GM13976 (cell line): ENCODE data around the gene YDJC.

Experiments used
- DNase-seq: peaks from one replicate; pipeline ENCODE4 v3.0.0; 2012; ENCODE audit warnings: low spot score
- in situ Hi-C: fragments of 300-500 bp; cut with MboI; formaldehyde crosslinking; loops from one replicate; pipeline ENCODE4 v1.12.0; 2022; ENCODE audit warnings: low sequenced_read_pairs, mixed read lengths, inconsistent platforms; ENCODE audit not compliant: unreplicated experiment
- TF ChIP-seq, protein P1 (sequence below): IDR thresholded peaks from 2 replicates; pipeline ENCODE4 v1.5.1; 2012; ENCODE audit warnings: borderline replicate concordance, mild to moderate bottlenecking; ENCODE audit not compliant: insufficient read depth; ENCODE audit errors: extremely low read depth, missing control alignments, control extremely low read depth

YDJC gene

DNA sequence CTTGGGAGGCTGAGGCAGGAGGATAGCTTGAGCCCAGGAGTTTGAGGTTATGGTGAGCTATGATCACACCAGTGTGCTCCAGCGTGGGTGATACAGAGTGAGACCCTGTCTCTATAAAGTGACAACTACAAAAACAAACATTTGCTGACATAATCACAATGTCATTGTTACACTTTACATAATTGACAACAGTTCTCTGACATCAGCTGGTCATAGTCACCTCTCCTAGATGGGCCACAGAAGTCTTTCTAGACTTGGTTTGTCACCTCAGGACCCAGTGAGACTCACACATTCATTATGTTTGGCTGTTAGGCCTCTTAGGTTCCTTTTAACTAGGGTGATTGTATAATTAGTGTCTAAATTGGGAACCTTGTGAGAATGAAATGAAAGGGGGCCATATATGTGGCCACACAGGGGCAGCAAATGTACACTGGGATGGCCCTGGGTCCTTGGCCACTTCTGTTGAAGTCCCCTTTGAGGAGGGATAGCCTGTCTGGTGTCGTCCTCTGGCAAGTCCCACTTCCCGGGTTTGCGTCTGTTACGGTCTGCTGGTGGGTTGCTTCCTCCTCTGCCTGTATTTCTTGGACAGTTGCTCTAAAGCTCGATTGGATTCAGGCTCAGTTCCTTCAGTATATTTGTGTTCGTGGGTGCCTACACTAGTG is 30.2 kb upstream of the YDJC start:
- in situ Hi-C loops: no loop called here
- TF ChIP-seq, protein P1, sequence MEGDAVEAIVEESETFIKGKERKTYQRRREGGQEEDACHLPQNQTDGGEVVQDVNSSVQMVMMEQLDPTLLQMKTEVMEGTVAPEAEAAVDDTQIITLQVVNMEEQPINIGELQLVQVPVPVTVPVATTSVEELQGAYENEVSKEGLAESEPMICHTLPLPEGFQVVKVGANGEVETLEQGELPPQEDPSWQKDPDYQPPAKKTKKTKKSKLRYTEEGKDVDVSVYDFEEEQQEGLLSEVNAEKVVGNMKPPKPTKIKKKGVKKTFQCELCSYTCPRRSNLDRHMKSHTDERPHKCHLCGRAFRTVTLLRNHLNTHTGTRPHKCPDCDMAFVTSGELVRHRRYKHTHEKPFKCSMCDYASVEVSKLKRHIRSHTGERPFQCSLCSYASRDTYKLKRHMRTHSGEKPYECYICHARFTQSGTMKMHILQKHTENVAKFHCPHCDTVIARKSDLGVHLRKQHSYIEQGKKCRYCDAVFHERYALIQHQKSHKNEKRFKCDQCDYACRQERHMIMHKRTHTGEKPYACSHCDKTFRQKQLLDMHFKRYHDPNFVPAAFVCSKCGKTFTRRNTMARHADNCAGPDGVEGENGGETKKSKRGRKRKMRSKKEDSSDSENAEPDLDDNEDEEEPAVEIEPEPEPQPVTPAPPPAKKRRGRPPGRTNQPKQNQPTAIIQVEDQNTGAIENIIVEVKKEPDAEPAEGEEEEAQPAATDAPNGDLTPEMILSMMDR: peak; percentile 6
- no peak for DNase-seq

DNA sequence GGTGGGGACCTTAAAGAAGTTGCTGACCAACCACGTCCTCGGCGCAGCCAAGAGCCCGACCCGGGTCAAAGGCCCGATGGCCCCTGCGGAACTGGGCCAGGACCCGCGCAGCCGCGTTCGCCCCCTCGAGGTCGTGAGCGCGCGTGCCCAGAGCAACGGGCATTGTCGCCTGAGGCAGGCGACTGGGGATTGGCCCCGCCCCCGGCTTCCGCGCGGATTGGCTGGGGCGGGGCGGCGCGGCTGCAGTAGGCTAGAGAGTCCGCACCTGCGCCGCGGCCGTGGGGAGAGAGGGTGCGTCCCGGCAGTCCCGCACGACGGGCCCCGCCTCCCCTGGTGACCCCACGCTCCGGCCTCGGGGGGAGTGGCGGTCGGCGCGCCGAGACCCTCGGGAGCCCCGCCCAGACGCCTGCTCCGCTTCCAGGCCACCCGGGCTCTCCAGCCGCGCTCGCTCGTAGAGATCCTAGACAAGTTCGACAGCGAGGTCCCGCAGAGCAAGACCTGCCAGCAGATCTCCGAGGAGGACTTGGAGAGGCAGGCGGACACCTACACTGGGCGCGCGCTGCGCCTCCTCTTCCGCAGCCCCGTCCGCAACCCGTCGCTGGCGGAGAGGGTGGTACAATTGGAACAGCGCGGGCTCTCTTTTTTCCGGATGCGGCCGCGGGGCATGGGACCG is 27.7 kb upstream of the YDJC start:
- peak; percentile 96 for DNase-seq
- in situ Hi-C loops: no loop called here
- TF ChIP-seq, protein P1: peak; percentile 11

DNA sequence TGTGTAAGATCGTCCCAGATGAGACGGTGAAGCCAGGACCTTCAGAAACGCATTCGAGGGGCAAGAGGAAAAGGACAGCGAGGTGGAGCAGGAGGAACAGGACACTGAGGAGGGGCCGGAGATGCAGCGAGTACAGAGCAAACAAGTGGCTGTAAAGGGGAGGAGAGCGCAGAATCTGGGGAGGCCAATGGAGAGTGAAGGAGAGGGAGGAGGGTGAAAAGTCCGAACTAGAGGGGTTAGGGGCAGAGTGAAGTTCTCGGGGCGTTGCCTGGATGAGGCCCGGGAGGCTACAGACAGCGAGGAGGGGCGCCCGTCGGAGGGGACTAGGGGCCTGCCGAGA is 27.2 kb upstream of the YDJC start:
- TF ChIP-seq, protein P1: no peak
- DNase-seq: no peak
- in situ Hi-C loops: no loop called here

DNA sequence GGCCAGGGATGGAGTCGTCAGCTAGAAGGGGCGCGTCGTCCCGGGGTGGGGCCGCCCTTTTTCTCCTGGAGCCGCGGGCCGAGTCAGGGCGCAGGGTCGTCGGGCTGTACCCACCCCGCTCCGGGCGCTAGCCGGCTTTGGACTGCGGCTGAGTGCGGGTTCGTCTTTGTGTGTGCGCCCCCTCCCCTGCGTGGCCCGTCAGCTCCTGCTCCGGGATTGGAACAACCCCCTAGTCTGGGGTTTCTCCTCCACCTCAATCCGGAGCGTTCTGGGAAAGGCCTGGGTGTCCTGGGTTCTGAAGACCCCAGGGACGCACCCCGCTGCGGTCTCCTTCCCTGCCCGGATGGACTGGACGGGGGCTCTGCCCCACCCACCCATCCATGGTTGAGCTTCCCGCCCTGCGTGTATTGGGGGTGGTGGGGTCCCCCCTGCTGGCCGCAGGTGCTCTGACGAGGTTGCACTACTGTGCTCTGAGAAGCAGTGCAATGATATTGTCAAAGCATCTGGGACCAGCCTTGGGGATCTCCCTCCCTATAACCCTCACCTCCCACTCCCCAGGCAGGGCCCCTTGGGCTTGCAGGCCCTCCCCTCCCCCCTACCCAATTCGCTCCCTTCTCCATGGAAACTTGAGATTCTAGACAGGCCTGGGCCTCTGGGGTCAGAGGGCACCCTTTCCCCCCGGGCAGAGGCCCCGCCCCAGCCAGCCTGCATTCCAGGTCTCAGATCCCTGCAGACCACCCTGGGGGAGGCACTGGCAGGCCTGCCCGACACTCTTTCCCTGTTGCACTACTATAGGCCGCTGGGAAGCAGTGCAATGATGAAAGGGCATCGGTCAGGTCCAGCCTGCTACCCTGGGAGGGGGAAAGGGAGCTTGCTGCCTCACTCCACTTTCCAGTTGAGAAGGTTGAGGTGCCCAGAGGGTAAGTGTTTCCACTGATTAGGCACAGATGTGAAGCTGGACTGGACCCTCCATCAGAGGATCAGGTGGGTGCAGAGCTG is 23.0 kb upstream of the YDJC start:
- TF ChIP-seq, protein P1: no peak
- in situ Hi-C loops: no loop called here
- no peak for DNase-seq

DNA sequence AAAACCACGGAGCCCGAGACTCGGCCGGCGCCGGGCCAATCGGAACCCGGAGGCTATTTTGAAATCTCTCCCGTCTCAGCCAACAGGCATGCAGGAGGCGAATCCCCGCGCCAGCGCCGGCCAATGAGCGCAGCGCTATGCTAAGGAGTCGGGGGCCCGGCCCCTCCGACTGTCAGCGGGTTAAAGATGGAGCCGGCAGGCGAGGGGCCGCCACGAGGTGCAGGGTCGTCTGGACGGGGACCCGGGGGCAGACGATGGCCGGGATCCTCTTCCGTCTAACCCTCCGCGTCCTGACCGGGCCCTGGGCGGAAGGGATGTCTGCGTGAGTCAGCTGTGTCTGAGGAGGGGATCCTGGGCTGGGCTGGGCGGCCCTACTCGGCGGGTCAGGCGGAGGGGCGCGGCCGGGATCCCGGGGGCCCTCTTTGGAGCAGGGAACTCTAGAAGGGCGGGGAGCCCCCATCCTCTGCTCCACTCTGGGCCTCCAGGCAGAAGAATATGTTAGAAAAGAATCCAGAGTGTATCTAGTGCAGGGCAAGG is 22.3 kb upstream of the YDJC start:
- in situ Hi-C loops: no loop called here
- DNase-seq: peak; percentile 95
- TF ChIP-seq, protein P1: no peak

DNA sequence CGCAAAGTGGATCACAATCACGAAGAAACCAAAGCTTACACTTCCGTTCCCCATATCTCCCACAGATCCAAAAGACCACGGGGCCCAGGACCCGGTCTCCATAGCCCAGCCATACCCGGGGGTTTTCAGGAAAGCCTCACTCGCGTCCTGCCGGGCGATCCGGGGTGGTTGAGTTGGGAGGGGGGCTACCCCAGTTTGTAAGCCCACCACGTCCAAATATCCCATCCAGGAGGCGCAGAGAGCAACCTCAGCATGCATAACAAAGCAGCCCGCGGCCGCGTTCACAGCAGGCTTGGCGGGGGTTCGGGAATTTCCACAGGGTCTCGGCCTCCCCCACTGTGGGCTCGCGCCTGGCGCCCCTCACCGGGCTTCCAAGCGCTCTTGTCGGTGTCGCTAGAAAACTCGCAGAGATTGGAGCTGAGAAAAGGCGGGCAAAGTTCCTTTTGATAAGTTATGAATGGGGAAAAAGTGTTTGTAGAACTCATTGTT is 21.7 kb upstream of the YDJC start:
- in situ Hi-C loops: no loop called here
- TF ChIP-seq, protein P1: no peak
- DNase-seq: no peak
